Loucy (cell line): ENCODE results near the gene ZNF597.

Source experiments
- CTCF ChIP-seq: fragments of 200-600 bp; sonication (generic); conservative IDR thresholded peaks from 2 replicates; pipeline ENCODE4 v1.5.1; 2014; ENCODE audit warnings: mild to moderate bottlenecking, antibody characterized with exemption, low read length
- EZH2phosphoT487 ChIP-seq: fragments of 200-600 bp; IDR thresholded peaks from 2 replicates; pipeline ENCODE4 v1.6.1; 2018; ENCODE audit warnings: antibody characterized with exemption, mild to moderate bottlenecking, moderate library complexity, borderline replicate concordance

- TF ChIP-seq CTCF (no peak), EZH2phosphoT487 (no peak)
These were observed 706 bp upstream of the ZNF597 start for GRCh38 chr16:3444032-3444388.
